ENCODE results near the gene ZFP36. TPM values are rescaled to one million over a fixed set of nuclear protein-coding genes. Genes with fewer than 3 reads are reported as not detected.
"Not testable (repeated sequence)": the region's sequence is repeated elsewhere in the genome, so short reads cannot be mapped to it uniquely, and the experiment has no call there.

Gene ZFP36
- total RNA-seq, 1 experiment from 2014 or later, result 17.3 TPM

GRCh38 chr19:39377373-39378362 is 29.0 kb upstream of the ZFP36 start (continued):
- TF ChIP-seq ZNF532 (CRISPR knock-in tag; IDR thresholded peaks at IDR 0.05; ENCODE audit: borderline replicate concordance) (no peak), ATF2 (CRISPR knock-in tag; IDR thresholded peaks at IDR 0.05; ENCODE audit: borderline replicate concordance, low read depth) (no peak)

GRCh38 chr19:39379366-39379765 is 27.3 kb upstream of the ZFP36 start:
- H3K27ac Mint-ChIP-seq; ATAC-seq; H3K4me1 Mint-ChIP-seq; H3K27me3 Mint-ChIP-seq (ENCODE audit: low read depth); CTCF ChIA-PET; H3K9me3 Mint-ChIP-seq; DNase-seq (ENCODE audit: low spot score); H3K4me3 Mint-ChIP-seq; POLR2A ChIA-PET: not testable (repeated sequence)
- peaks cover 82% of the 10 kb centered on the region for H3K36me3 Mint-ChIP-seq

- Mint-ChIP-seq H3K4me3 (no peak overlapping the region), H3K27me3 (ENCODE audit: low read depth) (no peaks in the 10 kb centered on the region), H3K27ac (no peak overlapping the region), H3K4me1 (peaks cover 1% of the 10 kb centered on the region; the same call in 1 of the 2 replicates), H3K9me3 (no peaks in the 10 kb centered on the region), H3K36me3 (peaks cover 80% of the 10 kb centered on the region)
- no peak for ATAC-seq
- no peak for DNase-seq (ENCODE audit: low spot score)
- POLR2A ChIA-PET, result no interaction called here
- TF ChIP-seq FOXP1 (CRISPR knock-in tag; IDR thresholded peaks at IDR 0.05; ENCODE audit: borderline replicate concordance) (no peak), ZNF138 (CRISPR knock-in tag; conservative IDR thresholded peaks at IDR 0.05) (no peak), ESRRA (CRISPR knock-in tag; IDR thresholded peaks at IDR 0.05; ENCODE audit: borderline replicate concordance) (no peak), CDX4 (CRISPR knock-in tag; IDR thresholded peaks at IDR 0.05; ENCODE audit: borderline replicate concordance) (no peak), USF2 (CRISPR knock-in tag; IDR thresholded peaks at IDR 0.05) (no peak), CREM (CRISPR knock-in tag; IDR thresholded peaks at IDR 0.05) (no peak)
- CTCF ChIA-PET, result interaction anchor here (0.6 kb wide), 1 partner anchor 34 kb away, joined by 3 read pairs; no protein-coding TSS in a partner anchor
These were observed 26.7 kb upstream of the ZFP36 start for GRCh38 chr19:39379865-39380396.
